LNCaP clone FGC (cell line): ENCODE data around the gene GDPD4.

ENCODE experiments used
- DNase-seq: peaks from one replicate; pipeline ENCODE4 v3.0.0-alpha.2; 2011; ENCODE audit warnings: low read depth
- H3K4me3 ChIP-seq: 2 replicates; pipeline ENCODE4 v1.5.1; 2011; ENCODE audit warnings: mild to moderate bottlenecking, low read depth, low read length, control low read depth
- CTCF ChIP-seq: IDR thresholded peaks from 2 replicates; pipeline ENCODE4 v1.5.1; 2012; ENCODE audit warnings: mild to moderate bottlenecking; ENCODE audit not compliant: control insufficient read depth, insufficient read depth; ENCODE audit errors: extremely low read depth

GDPD4 gene

GRCh38 chr11:77250881-77251640, 50.4 kb downstream of the GDPD4 start:
- no peak overlapping the region for H3K4me3 ChIP-seq
- DNase-seq, result no peak
- TF ChIP-seq CTCF, result no peak

- no peak for DNase-seq
- no peak for TF ChIP-seq CTCF
- no peak overlapping the region for H3K4me3 ChIP-seq
Measured at GRCh38 chr11:77249427-77249826, 52.1 kb downstream of the GDPD4 start.

- no peak for DNase-seq
- TF ChIP-seq CTCF, result no peak
- no peak overlapping the region for H3K4me3 ChIP-seq
Measured at GRCh38 chr11:77244277-77245027, 57.0 kb downstream of the GDPD4 start.

- H3K4me3 ChIP-seq, result no peak overlapping the region
- TF ChIP-seq CTCF, result no peak
- DNase-seq, result peak; percentile 74
Measured at GRCh38 chr11:77236901-77237300, 64.6 kb downstream of the GDPD4 start.

GRCh38 chr11:77233011-77233410, 68.5 kb downstream of the GDPD4 start:
- no peak for DNase-seq
- TF ChIP-seq CTCF, result no peak
- H3K4me3 ChIP-seq, result no peak overlapping the region

GRCh38 chr11:77232242-77232641, 69.2 kb downstream of the GDPD4 start:
- DNase-seq, result no peak
- no peak overlapping the region for H3K4me3 ChIP-seq
- TF ChIP-seq CTCF, result no peak
